ENCODE data around the gene DTNBP1.
"Not testable (repeated sequence)": the region's sequence is repeated elsewhere in the genome, so short reads cannot be mapped to it uniquely, and the experiment has no call there.

Gene DTNBP1

DNA sequence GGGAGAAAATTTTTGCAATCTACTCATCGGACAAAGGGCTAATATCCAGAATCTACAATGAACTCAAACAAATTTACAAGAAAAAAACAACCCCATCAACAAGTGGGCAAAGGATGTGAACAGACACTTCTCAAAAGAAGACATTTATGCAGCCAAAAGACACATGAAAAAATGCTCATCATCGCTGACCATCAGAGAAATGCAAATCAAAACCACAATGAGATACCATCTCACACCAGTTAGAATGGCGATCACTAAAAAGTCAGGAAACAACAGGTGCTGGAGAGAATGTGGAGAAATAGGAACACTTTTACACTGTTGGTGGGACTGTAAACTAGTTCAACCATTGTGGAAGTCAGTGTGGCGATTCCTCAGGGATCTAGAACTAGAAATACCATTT, 4.1 kb upstream of the DTNBP1 start:
- not testable (repeated sequence) for DNase-seq

DNA sequence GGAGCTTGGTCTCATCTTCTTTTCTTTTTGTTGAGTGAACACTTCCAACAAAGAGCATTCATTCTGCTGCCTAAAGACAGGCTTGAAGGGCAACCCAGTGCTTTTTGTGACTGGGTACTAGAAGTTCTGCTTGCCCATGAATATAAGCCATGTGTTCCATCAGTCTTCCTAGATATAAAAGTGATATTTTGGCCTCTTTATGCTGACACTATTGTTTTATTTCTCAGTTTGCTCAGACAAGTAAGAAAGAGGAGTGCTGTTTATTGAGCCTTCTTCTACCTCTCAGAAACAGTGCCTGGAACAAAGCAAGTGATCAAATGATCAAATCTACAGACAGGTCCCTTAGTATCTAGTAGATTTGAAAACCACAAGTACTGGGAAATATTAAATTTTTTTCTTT, 2.4 kb upstream of the DTNBP1 start:
- no peak for DNase-seq

DNA sequence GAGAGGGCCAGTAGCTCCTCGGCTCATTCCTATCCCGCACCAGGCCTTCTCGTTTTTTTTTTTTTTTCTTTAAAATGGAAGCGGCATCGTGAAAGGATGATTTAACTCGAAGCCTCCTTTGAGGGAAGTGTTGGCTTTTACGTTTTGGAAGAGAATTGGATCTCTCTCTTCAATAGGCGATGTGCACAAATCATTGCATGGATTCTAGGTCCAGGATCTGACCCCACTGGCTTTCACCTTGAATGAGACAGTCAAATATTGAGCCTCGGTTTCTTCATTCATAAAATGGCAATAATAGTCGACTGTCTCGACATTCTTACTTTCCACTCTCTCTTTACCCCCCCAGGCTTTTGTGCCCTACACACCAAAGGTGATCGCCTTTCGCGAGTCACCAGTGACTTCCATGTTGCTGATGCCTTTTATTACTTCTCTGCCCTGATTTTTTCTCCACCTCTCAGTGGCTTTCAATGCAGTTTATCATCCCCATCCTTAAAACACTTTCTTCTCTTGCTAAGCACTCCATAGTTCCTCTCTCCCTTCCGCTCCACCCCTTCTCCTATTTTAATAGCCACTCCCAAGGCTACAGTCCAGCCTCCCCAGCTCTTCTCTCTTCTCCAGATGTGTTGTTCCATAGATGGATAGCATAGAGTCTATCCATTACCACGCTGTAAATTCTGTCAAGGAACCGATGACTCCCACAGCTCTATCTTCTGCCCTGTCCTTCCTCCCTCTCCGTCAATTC, 473 bp upstream of the DTNBP1 start:
- DNase-seq: no peak

DNA sequence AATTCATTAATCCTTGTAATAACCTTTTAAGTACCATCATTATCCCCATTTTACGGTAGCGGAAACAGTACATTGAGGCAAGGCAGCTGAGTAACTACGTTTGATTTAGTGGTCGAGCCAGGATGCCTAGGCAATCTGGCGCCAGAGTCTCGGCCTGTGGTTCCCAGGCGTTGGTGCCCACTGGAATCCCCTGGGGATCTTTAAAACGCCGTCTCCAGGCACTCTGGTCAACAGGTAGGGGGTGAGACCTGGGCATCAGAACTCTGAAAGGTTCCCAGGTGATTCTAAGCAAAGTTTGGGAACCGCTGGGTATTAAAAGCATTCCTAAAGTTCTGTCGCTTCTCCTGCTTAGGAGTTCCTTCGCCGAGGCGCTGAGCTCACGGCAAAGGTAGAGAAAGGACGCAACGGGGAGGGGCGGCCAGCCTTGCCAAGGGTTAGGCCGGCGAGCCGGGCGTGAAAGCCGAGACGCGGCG, 939 bp downstream of the DTNBP1 start:
- DNase-seq: no peak

DNA sequence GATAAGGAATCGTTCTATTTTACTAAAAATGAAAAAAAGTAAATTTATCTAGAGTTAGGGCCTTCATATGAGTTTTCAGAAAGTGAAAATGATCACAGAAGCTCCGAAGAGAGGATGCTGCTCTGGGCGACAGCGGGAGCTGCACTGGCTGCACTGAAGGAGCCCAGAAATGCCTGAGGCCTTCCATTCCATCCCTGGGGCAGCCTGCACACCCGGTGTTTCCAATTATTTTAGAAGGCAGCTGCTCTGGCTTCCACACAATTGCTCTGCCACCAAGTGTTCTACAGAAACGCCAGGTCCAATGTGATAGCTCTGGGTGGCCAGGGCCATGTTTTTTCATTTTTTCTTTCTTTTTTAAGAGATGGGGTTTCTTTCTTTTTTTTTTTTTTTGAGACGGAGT, 3.6 kb downstream of the DTNBP1 start:
- DNase-seq: no peak

DNA sequence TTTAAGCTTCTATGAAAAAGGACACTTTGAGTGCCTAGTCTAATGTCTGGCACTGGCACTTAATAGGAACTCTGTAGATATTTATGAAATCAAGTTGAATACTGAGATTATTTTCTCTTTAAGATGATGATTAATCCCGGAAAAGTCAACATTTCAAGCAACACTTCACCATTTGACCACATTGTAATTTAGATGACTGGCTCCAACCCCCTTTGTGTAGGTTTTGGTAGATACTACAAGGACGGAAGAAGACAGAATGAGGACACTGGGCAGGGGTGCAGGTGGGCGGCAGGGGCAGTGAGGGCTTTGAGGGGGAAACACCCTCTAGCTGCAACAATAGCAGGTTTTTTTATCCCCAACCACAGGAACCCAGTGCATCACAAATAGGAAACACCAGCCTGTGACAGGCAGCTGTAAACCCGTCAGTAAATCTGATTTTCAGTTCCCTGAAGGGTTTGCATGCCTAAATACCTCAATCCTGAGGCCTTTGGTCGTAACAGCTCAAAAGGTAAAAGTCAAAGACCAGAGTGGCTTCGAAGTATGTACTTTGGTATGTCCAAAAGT, 4.6 kb downstream of the DTNBP1 start:
- DNase-seq: no peak

DNA sequence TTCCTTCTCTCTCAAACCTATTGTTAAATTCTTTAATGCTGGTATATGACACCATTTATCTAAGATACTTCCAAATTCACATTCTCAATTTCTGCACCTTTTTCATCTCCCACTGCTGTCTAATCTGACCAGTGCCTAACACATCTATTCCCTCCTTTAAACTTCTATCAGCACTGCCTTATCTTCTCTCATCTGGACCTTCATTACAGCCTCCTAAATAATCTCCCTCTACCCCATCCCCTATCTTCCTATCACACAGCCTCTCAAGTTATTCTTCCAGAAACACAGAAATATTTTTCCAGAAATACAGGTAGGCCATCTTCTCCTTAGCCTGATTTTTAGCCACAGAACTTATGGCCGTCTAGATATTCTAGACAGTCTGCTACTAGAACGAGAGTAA, 5.5 kb downstream of the DTNBP1 start:
- no peak for DNase-seq

DNA sequence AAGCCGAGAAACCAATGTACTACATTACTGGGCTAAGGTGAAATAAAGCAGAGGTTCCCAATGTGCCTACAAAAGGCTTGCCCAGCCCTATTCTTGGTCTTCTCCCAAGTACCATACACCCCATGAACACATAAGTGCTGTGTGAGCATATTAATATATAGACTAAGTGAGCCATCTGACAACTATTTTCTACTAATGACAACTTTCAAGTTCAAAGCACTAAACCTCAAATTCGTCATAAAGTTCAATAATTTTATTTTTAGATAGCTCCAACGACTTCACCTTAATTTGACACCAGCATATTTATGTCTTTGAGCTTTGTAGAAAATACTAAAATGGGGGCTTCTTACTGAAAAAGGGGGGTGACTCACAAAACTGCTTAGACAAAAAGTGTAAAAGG, 6.7 kb downstream of the DTNBP1 start:
- DNase-seq: no peak

DNA sequence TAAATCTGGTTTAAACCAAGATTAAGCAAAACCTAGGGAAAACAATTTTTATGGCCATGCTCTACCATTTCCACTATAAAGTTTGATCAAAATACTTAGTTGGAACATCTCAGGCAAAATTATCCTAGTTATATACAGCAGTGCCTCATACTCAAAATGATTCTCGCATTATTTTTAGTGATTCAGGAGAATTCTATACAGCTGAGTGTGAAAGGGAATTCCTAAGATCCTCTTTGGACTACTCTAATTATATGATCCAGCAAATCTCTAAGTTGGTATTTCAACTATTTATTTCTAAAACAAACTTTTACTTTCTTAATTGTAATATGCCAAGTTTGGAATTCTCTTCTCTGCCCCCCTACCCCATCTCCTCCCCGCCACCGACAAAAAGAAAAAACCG, 8.6 kb downstream of the DTNBP1 start:
- DNase-seq: no peak

DNA sequence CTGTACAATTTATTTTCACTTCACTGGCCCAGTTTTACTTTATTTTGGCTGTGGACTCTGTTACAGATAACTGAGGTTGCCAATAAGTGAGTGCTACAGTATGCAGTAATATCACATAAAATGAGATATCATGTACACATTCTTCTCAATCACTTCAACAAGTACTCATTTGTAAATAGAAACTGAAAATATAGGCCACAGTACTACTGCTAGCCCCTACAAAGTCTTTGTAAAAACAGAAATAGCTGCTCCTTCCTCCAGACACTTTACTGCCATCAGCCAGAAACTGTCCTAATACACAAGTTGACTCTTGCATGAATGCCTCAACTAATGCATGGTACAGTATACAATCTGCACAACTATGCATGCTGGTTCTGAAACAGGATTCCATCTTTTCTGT, 9.2 kb downstream of the DTNBP1 start:
- no peak for DNase-seq

DNA sequence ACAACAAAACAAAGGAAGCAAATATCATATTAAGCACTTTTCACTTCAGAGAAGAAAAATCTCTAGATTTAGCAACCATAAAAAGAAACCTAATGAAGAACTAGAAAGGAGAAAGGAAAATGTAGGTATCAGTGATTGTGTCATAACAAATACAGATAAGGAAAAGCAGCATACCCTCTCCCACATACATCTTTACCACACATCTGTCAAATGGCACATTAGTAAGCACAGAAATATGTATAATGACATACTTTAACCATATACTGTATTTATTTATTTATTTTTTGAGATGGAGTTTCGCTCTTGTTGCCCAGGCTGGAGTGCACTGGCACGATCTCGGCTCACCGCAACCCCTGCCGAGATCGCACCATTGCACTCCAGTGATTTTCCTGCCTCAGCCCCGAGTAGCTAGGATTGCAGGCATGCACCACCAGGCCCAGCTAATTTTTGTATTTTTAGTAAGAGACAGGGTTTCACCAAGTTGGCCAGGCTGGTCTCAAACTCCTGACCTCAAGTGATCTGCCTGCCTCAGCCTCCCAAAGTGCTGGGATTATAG, 12.7 kb downstream of the DTNBP1 start:
- DNase-seq: not testable (repeated sequence)

DNA sequence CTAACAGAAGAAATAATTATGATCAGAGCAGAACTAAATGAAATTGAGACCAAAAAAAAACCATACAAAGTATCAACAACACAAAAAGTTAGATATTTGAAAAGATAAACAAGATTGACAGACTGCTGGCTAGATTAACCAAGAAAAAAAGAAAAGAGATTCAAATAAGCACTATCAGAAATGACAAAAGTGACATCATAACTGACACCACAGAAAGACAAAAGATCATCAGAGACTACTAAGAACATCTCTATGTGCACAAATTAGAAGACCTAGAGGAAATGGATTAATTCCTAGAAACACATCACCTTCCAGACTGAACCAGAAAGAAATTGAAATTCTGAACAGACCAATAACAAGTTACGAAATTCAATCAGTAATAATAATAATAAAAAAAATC, 17.9 kb downstream of the DTNBP1 start:
- no peak for DNase-seq

DNA sequence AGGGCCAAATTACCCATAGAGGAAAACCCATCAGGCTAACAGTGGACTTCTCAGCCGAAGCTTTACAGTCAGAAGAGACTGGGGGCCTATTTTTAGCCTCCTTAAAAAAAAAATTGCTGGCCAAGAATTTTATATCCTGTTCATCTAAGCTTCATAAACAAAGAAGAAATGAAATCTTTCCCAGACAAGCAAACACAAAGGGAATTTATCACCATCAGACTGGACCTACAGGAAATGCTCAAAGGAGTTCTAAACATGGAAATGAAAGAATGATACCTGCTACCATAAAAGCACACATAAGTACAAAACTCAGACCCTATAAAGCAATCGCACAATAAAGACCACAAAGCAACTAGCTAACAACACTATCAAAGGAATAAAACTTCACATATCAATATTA, 19.3 kb downstream of the DTNBP1 start:
- no peak for DNase-seq

DNA sequence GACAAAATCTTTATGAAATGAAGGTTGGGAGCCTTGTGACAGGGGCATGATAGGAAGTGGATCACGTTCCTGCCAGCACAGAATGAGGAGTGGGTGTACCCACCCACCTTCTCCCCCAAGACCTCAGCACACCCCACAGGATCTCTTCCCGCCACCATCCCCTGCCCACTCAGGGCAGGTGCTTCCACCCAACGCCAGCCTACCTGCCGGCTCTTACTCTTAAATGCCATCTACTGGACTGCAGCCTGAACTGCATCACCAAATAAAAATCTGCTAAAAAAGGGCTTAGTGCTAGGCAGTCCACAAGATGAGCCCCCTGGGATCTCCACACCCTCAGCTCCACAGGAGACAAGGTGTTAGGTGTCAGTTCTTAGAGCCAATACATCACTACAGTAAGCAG, 20.6 kb downstream of the DTNBP1 start:
- DNase-seq: no peak

DNA sequence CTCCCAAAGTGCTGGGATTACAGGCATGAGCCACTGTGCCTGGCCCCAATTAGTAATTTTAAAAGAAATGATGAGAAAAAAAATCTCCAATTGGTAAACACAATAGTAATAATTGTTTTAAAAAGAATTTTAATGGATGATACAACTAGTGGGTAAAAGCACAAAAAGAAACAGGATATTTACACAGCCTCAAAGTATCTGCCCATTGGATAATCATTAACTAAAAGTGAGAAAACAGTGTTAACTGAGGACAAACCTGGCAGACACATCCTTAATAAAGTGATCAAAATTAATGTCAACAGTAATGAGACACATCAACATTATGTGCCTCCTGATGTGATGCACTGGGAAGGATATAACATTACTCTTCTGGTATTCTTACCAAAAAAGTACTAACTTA, 24.5 kb downstream of the DTNBP1 start:
- no peak for DNase-seq

DNA sequence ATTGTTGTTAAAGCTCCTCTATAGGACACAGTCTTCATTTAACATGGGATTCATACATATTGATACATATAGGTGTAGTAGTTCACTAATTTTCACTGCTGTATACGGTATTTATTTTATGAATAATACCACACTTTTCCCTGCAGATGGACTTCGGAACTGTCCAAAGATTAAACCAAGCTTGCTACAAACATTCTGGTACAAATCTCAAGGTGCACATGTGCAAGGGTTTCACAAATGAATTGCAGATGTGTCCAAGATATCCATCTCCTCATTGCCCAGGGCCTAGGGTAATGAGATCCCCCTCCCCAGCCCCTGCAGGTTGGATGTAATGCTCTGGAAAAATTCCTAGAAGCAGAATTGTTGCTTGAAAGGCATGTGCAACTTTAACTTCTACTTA, 31.4 kb downstream of the DTNBP1 start:
- no peak for DNase-seq

DNA sequence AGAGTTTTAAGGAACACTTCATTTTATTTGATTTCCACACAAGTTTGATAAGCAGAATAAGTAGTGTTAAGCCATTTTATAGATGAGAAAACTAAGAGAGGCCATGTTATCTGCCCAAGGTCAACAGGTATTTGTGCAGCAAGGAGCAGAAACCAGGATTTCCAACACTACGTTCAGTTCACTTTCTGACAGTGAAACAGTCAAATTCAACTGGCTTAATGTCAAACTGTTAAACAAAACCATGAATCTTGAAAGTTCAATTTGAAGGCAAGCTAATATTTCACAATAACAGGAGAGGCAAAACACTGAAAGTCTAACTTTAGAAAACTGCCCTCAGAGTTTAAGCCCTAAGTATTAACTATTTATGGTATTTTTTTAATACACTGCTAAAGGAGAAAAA, 32.6 kb downstream of the DTNBP1 start:
- DNase-seq: no peak

DNA sequence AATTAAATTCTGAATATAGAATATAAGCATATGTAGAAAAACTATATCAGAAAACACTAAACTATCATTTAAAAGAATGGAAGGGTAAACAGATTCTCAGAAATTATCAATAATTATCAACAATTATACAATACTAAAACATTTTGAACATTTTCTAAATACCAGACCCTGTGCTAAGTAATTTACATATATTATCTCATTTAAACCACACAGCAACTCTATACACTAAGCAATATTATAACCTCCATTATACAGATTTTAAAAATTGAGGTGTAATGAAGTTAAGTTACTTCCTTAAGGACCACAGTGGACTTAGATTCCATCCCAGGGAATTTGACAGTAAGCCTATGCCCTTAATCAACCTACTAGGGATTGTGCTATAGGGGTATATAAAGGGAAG, 33.3 kb downstream of the DTNBP1 start:
- DNase-seq: no peak

DNA sequence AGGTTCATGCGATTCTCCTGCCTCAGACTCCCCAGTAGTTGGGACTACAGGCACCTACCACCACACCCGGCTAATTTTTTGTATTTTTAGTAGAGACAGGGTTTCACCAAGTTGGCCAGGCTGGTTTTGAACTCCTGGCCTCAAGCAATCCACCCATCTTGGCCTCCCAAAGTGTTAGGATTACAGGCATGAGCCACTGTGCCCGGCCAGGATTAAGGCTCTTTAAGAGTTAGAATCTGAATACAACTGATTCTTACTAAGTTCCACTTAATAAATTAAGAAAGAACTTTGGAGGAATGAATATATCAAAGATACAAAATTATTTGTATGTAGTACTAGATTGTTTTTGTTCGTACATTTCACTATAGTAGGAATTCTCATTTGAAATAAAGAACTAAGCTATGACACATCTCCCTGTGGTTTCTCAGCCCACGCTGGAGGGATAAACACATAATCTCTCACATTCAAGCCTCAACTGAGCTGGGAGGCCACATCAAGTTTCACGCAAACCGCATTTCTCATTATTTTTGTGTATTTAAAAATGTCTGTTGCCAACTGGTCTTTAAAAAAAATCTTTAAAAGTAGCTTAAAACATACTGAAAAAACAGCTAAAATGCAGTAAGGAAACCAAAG, 34.2 kb downstream of the DTNBP1 start:
- DNase-seq: no peak

DNA sequence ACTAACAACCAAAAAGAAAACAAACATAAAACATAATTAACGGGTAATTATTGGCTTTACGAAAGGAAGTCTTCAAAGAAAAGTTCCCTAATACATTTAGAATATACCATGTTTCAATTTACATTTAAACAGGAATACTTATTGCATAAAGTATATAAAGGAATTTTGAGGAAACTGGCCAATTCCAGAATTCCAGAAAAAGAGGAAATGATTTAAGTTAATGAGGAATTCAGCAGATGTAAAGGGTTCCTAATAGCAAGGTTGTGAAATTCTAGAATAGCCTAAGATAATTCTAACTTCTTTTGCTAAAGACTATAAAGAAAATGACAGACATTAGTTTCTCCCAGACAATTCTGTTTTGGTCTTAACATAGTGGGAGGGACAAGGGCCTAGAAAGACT, 35.0 kb downstream of the DTNBP1 start:
- no peak for DNase-seq

DNA sequence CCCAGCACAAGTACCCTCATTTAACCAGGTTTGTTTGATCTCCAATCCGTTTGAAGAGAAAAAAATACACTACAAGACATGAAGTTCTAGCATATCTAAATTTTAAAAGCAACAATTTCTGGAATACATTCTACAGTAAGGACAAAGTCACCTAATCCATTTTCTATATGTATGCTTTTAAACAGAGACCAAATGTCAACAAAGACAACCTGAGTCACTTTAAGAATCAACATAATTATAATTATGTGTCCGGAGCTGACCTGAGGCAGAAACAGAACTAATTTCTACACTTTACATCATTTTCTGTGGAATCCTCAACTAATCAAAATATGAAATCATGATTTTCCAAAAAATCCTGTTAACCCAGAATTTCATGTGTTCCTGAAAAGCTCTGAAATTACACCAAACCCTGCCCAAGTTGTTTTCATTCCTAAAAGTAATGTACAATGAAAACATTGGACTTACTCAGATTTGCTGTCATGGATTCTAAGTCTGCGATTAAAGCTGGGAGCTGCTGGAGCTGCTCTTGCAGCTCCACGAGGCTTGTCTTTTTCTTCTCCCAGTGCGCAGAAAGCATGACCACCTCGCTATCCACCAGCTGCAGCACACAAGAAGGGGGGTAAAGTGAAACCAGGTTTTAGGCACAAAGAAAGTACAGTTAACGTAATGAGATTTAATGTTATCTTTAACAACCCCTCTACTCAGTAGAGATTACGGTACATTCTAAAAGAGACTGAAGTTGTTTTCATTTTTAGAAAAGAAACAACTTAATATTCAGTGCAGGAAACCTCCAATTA, 35.8 kb downstream of the DTNBP1 start:
- no peak for DNase-seq

DNA sequence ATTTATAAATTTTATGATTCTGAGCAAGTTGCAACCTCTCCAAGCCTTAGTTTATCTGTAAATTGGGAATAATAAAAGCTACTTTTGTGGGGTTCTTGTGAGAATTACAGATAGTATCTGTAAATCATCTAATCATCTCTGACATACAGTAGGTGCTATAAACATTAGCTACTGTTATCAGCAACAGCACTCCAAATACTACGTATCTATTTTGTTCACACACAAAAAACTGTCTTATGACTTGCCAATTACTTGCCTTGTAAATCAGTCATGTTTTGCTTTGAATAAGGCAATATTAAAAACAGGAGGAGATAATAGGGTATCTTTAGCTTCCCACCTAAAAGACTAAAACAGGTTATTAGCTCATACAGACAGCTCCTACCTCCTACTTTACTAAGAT, 36.7 kb downstream of the DTNBP1 start:
- DNase-seq: no peak
